ENCODE results near the gene LHPP.

Gene LHPP

DNA sequence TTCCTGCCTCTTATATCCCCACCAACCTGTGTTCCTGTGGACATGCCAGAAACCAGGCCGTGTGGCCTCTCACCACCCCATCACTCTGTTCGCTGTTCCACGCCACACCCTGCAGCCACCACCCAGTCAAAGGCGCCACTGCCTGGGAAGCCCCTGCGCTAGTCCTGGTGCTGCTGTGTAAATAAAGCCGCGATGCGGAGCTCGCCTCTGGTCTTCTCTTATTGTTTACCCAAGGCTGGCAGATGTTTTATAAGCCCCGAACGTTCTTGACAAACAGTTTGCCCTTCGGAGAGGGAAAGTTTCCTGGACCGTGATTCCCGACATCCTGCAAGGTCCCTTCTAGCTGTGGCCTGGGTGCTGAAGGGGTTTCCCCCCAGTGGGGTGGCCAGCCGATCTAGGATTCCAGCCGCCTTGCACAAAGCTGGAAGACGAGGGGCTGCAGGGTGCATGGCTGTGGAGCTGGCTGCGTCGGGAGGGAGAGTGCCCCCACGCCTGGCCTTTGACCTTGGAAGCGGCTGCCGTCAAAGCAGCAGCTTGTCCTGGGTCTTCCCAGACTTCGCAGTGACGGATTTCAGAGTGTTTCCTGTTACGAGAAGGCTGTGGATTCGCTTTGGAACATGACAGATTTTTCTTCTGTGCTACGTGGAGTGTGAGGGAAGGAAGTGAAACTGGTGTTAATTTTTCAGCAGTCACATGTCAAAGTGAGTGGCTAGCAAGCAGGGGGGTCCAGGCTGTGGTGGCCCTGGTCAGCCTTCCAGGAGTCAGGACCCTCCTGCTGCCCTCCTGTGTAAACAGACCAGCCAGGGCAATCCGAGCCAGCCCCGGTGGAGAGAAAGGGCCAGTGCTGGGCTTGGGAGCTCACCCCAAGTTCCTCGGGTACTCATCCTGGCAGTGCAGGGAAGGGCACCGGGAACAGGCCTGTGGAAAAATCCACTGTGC is 61.6 kb downstream of the LHPP start:
- no peak for DNase-seq

DNA sequence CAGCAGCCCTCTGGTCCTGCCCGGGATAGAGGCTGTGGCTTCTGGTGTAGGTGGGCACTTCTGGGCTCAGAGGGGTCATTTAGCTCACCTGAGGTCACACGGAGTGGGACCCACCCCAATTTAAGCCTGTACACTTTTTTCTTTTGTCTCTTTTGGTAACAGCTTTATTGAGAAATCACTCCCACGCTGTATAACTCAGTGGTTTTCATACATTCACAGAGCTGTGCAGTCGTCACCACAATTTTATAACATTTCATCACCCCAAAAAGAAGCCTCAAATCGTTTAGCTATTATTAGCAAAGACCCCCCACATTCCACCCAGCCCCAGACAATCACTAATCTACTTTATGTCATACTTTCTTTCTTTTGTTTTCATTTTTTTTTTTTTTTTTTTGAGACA is 62.3 kb downstream of the LHPP start:
- DNase-seq = no peak

DNA sequence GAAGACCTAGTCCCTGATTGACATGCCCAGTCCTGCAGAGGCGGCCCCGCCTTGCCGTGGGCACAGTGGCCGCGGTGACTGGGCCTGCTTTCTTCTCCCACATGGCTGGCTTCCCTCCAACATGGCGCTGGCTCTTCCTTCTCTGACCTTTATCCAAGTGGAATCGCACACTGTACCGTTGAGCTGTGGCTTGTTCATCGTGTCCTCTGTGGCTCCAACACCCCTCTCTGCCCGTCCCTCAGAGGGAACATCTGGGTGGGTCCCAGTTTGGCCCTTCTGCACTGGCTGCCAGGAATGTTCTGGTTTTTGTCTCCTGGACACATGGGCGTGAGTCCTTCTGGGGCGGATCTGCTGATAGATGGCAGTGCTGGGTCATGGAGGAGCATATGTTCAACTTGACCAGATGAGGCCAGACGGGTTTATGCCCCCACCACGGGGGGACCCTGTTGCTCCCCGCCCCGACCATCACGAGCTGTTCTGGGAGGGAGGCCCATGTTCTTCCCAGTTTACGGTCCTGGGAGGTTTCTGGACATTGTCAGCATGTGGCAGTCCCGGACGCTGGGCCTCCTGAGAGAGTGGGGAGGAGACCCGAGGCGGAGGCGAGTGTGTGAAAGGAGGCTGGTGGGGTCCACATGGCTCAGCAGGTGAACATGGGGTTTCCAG is 63.5 kb downstream of the LHPP start:
- no peak for DNase-seq

DNA sequence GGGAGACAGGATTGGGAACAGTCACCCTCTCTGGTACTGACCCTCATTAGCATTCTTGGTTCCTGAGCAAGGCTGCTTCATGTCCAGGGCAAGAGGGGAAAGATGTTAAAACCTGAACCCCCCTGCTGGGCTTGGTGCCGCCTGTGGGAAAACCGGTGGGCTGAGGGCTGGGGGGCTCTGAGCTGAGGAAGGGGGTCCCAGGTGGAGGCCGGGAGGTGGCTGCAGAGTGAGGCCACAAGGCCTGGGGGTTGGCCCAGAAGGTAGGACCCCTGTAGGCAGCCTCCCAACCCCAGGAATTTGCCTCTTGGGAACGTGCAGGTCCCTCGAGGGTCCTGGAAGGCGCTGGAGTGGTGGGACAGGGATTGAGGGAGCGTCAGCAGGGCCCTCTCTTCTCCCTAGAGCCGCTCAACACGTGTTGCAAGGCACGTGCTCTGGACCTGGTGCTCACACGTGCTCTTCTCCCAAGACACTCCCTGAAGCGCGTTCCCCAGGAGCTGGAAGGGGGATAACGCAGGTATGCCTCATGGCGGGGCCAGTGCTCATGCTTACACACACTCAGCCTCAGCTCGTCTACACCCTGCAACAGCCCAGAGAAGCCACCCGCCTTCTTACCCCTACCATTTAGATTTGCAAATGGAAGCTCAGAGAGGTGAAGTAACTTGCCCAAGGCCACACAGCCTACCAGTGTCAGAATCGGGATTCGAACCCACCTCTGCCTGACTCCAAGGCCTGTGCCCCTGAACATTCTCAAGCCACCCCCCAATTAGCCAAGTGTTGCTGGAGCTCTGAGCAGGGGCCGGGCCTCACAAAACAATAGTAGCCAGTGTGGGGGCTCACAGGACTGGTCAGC is 64.4 kb downstream of the LHPP start:
- DNase-seq = no peak

DNA sequence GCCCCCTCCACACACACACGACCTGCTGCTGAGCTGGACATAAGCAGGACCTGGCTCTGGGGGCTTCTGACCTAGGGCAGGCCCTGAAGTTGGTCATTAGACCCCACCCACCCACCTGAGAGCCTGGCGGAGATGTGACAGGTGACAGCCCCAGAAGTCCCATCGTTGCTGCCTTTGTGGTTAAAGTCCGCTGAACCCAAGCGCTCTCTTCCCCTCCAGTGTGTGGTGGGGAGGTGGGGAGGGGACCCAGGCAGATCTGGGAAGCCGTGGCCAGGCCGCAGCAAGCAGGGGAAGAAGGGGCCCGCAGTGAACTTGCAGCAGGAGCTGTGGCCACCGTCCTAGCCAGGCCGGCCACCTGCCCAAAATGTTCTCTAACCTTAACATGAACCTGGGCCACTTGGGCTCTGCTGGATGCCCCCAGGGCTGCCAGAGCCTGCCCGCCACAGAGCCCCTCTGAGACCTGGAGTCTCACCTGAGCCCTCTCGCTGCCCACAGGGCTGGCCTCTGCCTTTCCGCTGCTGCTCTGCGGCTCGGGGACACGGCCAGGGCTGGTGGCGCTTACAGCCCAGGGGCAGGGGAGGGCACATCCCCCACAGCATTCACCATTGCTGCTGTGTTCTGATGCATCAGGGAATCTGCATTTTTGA is 65.1 kb downstream of the LHPP start:
- no peak for DNase-seq

DNA sequence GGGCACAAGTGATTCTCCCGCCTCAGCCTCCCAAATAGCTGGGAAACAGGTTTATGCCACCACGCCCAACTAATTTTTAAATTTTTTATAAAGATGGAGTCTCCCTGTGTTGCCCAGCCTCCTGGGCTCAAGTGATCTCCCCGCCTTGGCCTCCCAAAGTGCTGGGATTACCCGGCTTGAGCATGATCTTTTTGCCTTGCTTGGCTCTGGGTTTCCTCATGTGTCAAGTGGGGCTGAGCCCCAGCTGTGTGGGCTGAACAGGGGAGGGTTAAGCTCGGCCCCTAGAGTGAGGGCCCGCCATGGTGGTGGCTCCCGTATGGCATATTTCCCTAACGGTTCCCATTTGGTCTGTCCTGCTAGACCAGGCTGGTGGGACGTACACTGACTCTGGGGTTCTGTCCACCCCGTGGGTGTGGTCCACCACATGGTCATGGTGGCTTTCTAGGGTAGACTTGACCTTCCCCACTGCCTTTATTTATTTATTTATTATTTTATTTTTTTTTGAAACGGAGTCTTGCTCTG is 66.3 kb downstream of the LHPP start:
- no peak for DNase-seq

DNA sequence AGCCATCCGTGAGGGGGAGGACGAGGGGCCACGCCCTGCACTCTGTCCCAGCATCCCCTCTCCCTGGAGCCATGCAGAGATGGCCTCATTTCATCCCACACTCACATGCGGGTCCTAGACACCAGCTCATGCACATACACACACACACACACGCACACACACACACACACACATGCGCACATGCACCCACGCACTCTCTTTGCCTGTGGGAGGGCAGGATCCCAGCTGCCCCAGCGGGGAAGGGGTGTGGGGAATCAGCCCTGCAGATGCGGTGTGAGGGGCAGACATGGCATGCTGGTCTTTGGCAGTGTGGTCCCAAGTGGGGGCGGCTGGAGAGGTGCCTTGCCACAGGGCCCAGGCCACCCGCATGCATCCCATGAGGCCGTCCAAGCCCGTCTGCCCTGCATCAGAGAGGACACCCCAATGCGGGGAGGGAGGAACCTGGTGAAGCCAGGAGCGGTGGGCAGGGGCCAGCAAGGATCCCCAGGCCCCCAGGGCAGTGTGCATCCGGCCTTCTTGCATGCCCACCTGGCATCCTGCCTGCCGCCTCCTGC is 68.1 kb downstream of the LHPP start:
- no peak for DNase-seq

DNA sequence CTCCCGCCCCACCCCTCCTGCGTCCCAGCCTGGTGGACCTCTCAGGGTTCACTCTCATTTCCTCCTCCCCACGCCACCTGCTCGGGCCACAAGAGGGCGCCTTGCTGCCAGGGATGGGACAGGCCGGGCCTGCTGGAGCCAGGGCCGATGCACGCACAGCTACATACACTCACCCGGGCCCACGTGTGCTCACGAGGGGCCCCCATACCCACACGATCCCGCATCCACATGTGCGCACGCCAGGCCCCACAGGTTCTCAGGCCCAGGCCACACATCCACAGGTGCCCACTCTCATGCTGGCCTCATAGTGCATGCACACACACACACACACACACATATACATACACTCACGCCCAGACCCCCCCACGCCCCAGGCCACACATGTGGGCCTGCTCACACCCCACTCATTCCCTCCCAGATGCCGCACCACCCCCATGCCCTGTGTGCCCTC is 68.6 kb downstream of the LHPP start:
- peak; percentile 84 for DNase-seq

DNA sequence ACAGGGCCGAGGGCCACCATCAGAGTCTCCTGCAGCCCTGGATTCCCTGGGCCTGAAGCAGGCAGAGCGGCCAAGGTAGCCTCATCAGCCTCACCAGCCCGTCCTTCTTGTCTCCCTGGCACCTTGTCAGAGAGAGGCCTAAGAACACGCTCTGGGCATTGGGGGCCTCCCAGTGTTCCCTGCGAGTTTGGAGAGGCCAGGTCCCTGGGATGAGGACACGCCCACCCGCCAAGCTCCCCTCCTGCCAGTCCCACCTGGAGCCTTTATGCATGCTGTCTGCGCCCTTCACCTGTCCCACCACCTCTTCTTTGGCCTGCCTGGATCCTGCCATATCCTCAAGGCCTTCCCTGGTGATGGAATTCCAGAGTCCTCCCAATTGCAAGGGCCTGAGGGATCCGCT is 69.2 kb downstream of the LHPP start:
- no peak for DNase-seq

DNA sequence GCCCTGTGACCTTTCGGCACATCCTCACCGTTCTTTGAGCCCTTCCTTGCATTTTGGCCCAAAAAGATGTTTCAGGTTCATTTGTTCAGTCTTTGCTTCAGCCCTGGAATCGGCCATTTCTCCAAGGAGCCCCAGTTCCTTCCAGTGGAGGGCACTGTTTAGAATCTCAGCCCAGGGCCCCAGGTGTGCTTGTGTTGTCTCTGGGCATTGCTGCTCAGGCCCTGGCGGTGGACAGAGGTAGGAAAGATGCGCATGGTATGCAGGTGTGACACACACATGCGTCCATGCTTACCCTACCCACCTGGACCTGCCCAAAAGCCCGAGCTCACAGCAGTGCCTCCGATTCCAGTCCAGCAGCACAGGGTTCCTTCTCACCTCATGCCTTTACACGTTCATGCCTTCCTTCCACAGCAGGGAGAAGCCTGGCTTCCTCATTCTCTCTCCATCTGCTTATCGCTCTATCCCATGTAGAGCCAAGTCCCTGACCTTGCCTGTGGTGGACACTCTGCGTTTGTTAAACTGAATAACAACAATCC is 70.6 kb downstream of the LHPP start:
- DNase-seq = no peak

DNA sequence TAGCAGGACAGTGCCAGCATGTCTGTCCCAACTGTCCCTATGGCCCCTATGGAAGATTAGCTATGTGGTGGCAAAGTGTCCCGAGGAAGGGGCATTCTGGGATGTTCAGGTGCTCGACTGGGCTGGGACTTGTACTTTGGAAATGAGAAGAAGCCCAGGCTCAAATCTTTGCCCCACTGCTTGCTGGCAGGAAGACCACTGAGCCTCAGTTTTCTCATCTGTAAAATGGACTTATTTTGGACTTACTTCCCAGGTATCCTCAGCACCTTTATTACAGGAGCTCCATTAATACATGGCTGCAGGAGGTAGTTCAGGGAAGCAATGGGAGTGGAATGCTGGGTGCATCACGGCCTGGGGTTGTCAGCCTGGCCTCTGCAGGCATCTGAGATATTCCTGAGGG is 71.2 kb downstream of the LHPP start:
- DNase-seq = no peak

DNA sequence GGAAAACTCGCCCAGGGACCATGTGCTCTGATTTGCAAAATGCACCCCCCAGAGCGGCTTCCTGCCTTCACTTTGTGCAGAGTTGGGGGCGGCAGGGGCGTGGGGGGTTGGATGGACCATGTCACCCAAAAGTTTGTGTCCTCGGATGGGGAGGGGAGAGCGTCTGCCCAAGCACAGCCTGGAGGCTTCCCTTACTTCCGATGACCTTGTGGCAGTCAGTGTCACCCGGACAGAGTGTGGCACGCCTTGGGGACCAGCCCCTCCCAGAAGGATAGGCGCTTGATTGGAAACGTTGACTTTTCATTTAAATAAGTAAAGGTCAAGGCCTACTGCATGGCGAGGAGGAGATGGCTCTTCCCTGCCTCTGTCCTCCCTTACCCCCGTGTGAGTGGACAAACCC is 71.6 kb downstream of the LHPP start:
- no peak for DNase-seq

DNA sequence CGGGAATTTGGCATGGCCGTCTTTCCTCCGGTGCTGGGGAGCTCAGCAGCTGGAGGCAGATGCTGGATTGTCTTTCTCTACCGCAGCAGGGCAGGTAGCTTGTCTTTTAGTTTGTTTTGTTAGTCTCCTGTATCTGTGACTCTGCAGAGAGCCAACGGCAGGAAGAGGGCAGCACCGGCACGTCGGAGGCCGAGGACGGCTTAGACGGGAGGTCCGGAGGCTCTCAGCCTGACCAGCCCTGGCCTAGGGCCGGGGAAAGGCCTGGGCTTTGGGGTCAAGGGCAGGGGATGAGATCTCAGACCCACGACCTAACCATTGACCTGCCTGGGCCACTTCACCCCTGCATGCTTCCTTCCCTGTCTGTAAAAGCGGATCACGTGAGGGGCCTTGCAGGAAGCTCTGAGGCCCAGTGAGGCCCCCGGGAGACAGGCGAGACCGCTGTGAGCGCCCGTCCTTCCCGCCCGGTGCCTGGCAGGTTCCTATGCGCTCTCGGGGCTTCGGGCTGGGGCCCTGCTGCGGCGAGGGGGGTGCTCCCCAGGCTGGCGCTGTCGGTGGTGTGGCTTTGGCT is 72.7 kb downstream of the LHPP start:
- DNase-seq = no peak

DNA sequence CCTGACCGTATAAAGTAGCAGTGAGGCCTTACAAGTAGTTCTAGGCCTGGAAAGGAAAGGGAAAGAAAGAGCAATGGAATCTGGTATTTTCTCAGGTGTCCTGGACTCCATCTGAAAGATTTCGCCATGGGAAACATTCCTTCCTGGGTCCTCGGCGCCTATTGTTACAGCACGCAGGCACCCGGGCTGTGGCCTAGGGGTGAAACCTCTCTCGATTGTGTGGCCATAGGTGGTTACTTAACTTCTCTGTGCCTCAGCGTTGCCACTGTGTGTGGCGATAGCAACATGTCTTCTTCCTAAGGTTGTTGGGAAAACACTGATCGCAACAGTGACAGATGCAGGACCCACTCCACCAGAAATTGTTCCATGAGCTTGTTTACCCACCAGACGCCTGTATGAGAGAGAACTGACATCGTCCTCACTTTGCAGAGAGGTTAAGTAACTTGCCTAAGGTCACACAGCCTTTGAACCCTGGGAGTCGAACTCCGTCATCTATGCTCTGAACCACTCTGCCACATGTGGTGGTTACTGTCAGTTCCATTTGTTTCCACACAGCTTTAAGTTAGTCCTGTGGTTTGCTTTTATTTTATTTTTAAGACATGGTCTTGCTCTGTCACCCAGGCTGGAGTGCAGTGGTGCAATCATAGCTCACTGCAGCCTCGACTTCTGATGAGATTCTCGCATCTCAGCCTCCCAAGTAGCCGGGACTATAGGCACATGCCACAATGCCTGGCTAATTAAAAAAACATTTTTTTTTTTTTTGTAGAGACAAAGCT is 73.4 kb downstream of the LHPP start:
- DNase-seq = no peak

DNA sequence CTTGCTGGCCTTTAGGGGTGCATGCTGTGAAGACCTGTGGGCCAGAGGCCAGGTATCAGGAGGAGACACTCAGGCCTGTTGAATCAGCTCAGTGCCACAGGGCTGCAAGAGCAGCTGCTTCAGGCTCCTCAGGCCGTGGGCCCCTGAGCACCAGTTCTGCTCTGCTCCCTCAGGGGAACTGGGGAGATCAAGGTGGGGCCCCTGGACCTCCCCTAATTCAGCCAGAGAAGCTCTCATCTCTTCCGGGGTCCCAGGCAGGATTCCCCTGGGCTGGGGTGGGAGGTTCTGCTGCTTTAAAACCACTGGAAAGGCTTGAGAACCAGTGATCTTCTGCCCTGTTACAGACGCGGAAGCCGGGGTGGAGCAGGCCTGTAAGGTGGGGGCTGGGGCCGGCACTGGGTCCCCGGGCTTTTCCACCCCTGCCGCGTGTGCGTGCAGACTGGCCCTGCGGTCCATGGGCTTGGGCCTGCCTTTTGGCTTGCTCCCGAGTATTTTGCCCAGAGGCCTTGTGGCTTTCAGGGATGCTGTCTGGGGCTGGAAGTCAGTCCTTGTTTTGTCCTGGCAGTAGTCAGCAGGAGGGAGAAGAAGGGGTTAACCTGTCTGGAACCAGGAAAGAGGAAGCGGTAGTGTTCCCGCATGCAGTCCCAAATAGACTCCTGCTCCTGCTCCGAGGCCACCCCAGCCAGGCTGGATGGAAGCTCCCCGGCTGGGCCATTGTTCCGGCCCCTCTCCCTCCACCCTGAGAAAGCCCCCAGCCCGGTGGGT is 74.3 kb downstream of the LHPP start:
- DNase-seq = no peak

DNA sequence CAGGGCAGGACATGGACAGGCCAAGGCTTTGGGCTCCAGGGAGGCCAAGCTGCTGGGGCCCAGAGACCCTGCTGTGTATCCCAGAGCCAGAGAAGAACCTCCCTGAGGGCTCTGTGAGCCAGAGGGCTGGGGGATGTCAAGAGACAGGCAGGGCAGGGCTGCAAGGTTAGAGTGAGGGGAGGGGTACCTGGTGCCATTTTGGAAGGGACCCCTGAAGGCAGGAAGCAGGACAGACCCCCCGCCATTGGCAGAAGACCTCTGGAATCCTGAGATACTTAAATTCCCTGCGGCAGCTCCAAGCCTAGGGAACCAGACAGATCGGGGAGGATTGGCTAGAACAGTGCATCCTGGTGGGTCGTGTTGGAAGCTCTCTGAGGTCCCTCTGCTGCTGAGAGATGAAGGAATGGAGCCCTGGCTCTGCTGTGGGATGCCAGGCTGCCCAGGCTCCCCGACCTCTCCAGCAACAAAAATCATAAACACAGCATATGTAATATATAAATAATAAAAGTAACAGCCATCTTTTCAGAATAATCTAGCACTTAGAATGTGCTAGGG is 75.0 kb downstream of the LHPP start:
- DNase-seq = no peak

DNA sequence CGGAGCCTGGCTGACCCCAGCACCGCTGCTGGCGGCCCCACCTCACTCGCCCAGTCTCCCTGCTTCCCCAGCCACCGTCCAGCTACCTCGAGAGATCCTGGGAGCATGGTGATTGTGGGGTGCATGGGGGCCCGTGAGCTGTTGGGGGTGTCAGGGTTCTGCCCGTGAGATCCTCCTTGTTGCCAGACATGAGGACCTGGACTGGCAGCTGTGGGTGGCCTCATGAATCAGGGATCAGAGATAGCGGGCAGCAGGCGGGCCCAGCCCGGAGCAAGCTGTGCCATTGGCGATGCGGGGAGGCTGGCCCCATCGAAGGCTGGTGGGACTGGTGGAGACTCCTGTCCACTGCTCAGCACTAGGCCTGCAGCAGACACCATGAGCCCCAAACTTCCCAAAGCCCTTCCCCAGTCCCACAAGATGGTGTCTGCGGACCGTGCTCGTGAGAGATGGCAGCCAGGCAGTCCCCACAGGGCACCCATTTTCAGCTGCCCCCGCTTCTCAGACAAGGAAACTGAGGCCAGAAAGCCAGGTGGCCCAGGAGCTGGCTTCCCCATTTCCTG is 75.6 kb downstream of the LHPP start:
- DNase-seq = no peak

DNA sequence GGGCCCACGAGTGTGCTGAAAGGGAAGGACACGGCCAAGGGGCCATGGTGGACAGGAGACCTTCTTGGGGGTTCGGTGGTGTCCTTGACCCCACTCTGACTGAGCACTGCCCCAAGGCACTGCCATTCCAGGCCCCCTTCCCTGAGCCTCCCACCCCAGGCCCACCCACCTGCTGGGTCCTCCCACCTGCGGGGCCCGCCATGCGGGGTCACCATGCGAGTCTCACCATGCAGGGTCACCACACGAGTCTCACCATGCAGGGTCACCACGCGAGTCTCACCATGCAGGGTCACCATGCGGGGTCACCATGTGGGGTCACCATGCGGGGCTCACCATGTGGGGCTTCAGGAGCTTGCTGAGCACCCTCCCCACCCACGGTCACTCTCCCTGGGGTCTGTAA is 76.3 kb downstream of the LHPP start:
- no peak for DNase-seq

DNA sequence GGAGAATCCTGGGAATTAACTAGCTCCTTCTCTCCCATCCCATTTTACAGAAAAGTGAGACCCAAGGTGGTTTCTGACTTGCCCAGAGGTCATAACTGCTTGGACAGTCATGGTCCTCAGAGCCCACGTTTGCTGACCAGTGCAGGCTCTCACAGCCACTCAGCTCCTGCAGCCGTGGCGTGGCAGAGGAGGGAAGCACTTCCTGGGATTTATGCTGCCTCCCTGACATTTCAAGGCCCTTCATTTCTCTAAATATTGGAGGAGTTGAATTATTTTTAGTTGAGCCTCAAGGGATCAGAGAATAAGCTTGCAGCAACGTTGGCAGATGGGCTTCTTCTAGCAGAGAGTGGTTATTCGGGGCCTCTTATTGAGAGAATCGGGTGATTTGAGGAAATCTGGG is 77.1 kb downstream of the LHPP start:
- no peak for DNase-seq

Data from retina (tissue), 1 donor.